ENCODE data around the gene CORIN.
A peak's percentile ranks its signal among the peaks of the same experiment; 100 is the strongest.

The CORIN gene, protein sequence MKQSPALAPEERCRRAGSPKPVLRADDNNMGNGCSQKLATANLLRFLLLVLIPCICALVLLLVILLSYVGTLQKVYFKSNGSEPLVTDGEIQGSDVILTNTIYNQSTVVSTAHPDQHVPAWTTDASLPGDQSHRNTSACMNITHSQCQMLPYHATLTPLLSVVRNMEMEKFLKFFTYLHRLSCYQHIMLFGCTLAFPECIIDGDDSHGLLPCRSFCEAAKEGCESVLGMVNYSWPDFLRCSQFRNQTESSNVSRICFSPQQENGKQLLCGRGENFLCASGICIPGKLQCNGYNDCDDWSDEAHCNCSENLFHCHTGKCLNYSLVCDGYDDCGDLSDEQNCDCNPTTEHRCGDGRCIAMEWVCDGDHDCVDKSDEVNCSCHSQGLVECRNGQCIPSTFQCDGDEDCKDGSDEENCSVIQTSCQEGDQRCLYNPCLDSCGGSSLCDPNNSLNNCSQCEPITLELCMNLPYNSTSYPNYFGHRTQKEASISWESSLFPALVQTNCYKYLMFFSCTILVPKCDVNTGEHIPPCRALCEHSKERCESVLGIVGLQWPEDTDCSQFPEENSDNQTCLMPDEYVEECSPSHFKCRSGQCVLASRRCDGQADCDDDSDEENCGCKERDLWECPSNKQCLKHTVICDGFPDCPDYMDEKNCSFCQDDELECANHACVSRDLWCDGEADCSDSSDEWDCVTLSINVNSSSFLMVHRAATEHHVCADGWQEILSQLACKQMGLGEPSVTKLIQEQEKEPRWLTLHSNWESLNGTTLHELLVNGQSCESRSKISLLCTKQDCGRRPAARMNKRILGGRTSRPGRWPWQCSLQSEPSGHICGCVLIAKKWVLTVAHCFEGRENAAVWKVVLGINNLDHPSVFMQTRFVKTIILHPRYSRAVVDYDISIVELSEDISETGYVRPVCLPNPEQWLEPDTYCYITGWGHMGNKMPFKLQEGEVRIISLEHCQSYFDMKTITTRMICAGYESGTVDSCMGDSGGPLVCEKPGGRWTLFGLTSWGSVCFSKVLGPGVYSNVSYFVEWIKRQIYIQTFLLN

DNA sequence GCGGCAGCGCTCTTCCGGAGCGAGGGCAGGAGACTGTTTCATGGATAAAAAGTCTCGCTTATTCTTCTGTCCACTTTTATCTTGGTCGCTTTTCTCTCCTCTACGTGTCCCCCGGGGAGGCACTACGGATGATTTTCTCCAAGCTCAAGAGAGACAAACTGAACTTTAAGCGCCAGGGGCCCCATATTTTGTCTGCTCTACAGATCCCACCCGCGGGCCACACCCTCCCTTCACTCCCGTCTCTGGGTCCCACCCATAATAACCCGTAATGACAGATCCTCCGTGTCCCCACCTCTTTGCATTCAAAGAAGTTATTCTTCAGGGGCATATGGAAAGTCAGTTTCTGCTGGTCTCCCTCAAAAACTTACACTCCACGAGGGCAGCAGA lies at the start of gene CORIN:
CORIN (minus strand) TSS at position 160 of the 387 bp plus-strand sequence; CDS start at position 42, 118 bp downstream.
- no peaks in the 10 kb centered on the region for H3K9me3 ChIP-seq (ENCODE audit: severe bottlenecking)
- TF ChIP-seq, protein P1, sequence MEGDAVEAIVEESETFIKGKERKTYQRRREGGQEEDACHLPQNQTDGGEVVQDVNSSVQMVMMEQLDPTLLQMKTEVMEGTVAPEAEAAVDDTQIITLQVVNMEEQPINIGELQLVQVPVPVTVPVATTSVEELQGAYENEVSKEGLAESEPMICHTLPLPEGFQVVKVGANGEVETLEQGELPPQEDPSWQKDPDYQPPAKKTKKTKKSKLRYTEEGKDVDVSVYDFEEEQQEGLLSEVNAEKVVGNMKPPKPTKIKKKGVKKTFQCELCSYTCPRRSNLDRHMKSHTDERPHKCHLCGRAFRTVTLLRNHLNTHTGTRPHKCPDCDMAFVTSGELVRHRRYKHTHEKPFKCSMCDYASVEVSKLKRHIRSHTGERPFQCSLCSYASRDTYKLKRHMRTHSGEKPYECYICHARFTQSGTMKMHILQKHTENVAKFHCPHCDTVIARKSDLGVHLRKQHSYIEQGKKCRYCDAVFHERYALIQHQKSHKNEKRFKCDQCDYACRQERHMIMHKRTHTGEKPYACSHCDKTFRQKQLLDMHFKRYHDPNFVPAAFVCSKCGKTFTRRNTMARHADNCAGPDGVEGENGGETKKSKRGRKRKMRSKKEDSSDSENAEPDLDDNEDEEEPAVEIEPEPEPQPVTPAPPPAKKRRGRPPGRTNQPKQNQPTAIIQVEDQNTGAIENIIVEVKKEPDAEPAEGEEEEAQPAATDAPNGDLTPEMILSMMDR (IDR thresholded peaks at IDR 0.05; ENCODE audit: poor library complexity, severe bottlenecking) = no peak
- H3K36me3 ChIP-seq (ENCODE audit: low read depth) = peaks cover 7% of the 10 kb centered on the region
- ATAC-seq (ENCODE audit: low read depth) (no peak), DNase-seq (ENCODE audit: low spot score) (no peak)
- no peak within 1 kb of the TSS for H3K27ac ChIP-seq (ENCODE audit: poor library complexity, severe bottlenecking)
- peaks cover 6% of the 10 kb centered on the region for H3K4me1 ChIP-seq (ENCODE audit: insufficient read depth, poor library complexity, severe bottlenecking)
- no peaks in the 10 kb centered on the region for H3K27me3 ChIP-seq (ENCODE audit: insufficient read depth, poor library complexity, severe bottlenecking)
- H3K4me3 ChIP-seq (ENCODE audit: severe bottlenecking) = peak within 1 kb of the TSS; percentile 41

DNA sequence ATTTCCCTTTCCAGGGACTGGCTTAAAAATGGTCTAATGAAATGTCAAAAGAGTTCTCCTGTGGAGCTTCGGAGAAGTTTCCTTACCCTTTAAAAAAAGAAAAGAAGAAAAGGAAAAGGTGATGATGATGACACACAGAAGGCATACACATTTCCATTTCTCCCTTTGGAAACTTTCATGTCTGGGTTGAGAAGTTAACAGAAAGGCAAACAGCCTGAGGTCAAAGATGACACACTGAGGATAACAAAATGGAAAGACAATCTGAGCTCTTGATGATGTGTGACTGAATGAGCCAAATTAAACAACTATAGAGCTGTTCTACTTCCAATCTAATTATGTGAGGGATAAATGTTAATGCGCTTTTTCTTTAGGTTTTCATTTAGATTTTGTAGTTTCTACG lies 44.4 kb upstream of the CORIN start:
- Histone ChIP-seq H3K4me3 (ENCODE audit: severe bottlenecking) (no peak overlapping the region), H3K27me3 (ENCODE audit: insufficient read depth, poor library complexity, severe bottlenecking) (no peaks in the 10 kb centered on the region), H3K4me1 (ENCODE audit: insufficient read depth, poor library complexity, severe bottlenecking) (no peaks in the 10 kb centered on the region), H3K9me3 (ENCODE audit: severe bottlenecking) (no peaks in the 10 kb centered on the region), H3K36me3 (ENCODE audit: low read depth) (peaks cover 87% of the 10 kb centered on the region), H3K27ac (ENCODE audit: poor library complexity, severe bottlenecking) (no peak overlapping the region)
- ATAC-seq (ENCODE audit: low read depth) (no peak), DNase-seq (ENCODE audit: low spot score) (no peak)
- TF ChIP-seq, protein P1 (IDR thresholded peaks at IDR 0.05; ENCODE audit: poor library complexity, severe bottlenecking) = no peak

DNA sequence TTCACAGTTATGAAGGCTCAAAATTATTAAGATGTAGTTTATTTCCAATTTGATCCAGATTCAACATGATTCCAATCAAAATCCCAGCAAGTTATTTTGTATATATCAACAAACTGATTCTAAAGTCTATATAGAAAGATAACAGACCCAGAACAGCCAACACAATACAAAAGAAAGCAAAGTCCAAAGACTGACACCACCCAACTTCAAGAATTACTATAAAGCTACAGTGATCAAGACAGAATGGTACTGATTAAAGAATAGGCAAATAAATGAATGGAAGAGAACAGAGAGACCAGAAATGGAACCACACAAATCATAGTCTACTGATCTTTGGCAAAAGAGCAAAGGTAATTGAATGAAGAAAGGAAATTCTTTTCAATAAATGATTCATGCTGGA lies 41.6 kb upstream of the CORIN start:
- H3K27ac ChIP-seq (ENCODE audit: poor library complexity, severe bottlenecking) = no peak overlapping the region
- no peaks in the 10 kb centered on the region for H3K9me3 ChIP-seq (ENCODE audit: severe bottlenecking)
- H3K27me3 ChIP-seq (ENCODE audit: insufficient read depth, poor library complexity, severe bottlenecking) = no peaks in the 10 kb centered on the region
- ATAC-seq (ENCODE audit: low read depth) (no peak), DNase-seq (ENCODE audit: low spot score) (no peak)
- TF ChIP-seq, protein P1 (IDR thresholded peaks at IDR 0.05; ENCODE audit: poor library complexity, severe bottlenecking) = no peak
- no peak overlapping the region for H3K4me3 ChIP-seq (ENCODE audit: severe bottlenecking)
- H3K4me1 ChIP-seq (ENCODE audit: insufficient read depth, poor library complexity, severe bottlenecking) = no peaks in the 10 kb centered on the region
- H3K36me3 ChIP-seq (ENCODE audit: low read depth) = peaks cover 94% of the 10 kb centered on the region

DNA sequence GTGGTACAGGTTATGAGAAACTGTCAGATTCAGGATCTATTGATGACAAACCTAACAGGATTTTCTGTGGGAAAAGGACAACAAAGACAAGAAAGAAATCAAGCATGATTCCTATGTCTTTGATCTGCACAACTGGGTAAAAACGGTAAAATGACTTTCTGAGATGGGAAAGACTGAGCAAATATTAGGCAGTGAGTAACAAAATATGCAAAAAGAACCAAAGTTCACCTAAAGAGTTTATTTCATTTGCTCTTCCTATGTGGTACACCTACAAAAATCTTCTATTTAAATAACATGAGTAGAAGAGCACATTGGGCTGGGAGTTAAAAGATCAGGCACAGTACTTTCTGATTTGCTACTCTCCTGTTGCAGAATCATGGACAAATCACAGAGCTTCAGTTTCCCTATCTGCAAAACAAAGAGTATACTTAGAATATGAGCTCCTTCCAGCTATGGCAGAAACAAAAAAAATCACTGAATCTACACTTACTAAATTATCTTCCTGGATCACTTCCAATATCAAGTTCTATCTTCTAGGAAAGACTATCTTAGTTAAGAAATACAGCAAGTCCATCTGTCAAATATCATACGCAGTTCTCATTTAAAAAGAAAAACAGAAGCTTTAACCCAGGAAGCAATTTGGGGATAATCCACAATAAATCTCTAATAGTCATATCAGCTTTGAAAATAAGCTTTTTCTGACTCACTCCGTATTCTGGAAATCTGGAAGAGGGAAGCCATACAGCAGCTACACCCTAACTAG lies 39.1 kb upstream of the CORIN start:
- Histone ChIP-seq H3K36me3 (ENCODE audit: low read depth) (peaks cover 91% of the 10 kb centered on the region), H3K4me3 (ENCODE audit: severe bottlenecking) (no peak overlapping the region), H3K27ac (ENCODE audit: poor library complexity, severe bottlenecking) (no peak overlapping the region), H3K9me3 (ENCODE audit: severe bottlenecking) (peaks cover 5% of the 10 kb centered on the region), H3K27me3 (ENCODE audit: insufficient read depth, poor library complexity, severe bottlenecking) (no peaks in the 10 kb centered on the region), H3K4me1 (ENCODE audit: insufficient read depth, poor library complexity, severe bottlenecking) (no peaks in the 10 kb centered on the region)
- DNase-seq (ENCODE audit: low spot score) (no peak), ATAC-seq (ENCODE audit: low read depth) (no peak)
- TF ChIP-seq, protein P1 (IDR thresholded peaks at IDR 0.05; ENCODE audit: poor library complexity, severe bottlenecking) = no peak

Data from RWPE2 (cell line).